ENCODE data around the gene CEP112. TPM values are rescaled to one million over a fixed set of nuclear protein-coding genes. Genes with fewer than 3 reads are reported as not detected.

Gene CEP112
- total and polyA plus RNA-seq, 2 donors, result 4.6 to 8.5 TPM

DNA sequence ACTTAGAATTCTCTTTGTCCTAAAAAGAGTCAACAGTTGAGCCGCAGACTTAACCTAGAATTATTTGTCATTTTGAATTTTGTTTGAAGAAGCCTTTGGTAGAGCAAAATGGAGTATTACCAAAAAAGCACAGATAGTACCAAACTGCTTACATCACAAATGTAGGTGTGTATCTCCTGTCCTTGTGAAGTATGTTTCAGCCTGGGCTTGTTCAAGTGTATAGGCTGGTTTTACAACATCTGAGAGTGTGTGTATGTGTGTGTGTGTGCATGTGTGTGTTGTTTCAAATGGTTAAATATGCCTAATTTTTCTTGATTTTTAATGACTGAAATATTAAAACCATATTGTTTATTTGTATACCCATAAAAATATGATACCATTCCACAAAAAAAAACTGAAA, 441.8 kb downstream of the CEP112 start:
- Histone ChIP-seq H3K9me3 (ENCODE audit: control insufficient read depth in 2 of 2, insufficient read depth in 1 of 2, low read length in 1 of 2) (no peaks in the 10 kb centered on the region), H3K27ac (ENCODE audit: low read depth in 1 of 2, low read length in 1 of 2) (peak overlapping the region; percentile 65 to 71), H3K4me3 (ENCODE audit: low read length in 2 of 2) (no peak overlapping the region), H3K36me3 (ENCODE audit: control insufficient read depth in 2 of 2, insufficient read depth in 2 of 2, low read length in 1 of 2) (no peaks in the 10 kb centered on the region), H3K4me1 (ENCODE audit: control insufficient read depth in 2 of 2, insufficient read depth in 2 of 2, low read length in 2 of 2) (peaks cover 4 to 20% of the 10 kb centered on the region in 2 donors), H3K27me3 (ENCODE audit: control insufficient read depth in 2 of 2, insufficient read depth in 1 of 2, low read length in 1 of 2) (no peaks in the 10 kb centered on the region)
- 94% methylated on average over 1 of the region's 1 CpG for WGBS
- DNase-seq (ENCODE audit: low read depth in 6 of 9, low spot score in 9 of 9), result peak in 1 of 9 donors; percentile 27

DNA sequence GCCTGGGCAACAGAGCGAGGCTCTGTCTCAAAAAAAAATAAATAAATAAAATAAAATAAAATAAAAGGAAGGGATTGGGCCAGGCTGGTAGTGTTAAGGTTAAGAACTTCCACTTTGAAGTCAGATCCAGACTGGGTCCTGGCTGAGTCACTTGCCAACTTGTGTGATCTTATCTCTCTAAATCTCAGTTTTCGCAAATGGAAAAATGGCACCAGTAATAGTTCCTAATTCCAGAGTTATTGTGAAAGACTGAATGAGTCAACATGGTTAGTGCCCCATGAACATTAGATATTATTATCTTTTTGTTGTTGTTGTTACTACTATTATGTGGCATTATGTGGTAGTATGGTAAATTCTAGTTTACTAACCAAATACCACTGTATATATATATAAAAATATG, 442.5 kb downstream of the CEP112 start:
- no peak overlapping the region for H3K4me3 ChIP-seq (ENCODE audit: low read length in 2 of 2)
- no peaks in the 10 kb centered on the region for H3K27me3 ChIP-seq (ENCODE audit: control insufficient read depth in 2 of 2, insufficient read depth in 1 of 2, low read length in 1 of 2)
- H3K9me3 ChIP-seq (ENCODE audit: control insufficient read depth in 2 of 2, insufficient read depth in 1 of 2, low read length in 1 of 2), result no peaks in the 10 kb centered on the region
- no peak overlapping the region for H3K27ac ChIP-seq (ENCODE audit: low read depth in 1 of 2, low read length in 1 of 2)
- peaks cover 4 to 20% of the 10 kb centered on the region in 2 donors for H3K4me1 ChIP-seq (ENCODE audit: control insufficient read depth in 2 of 2, insufficient read depth in 2 of 2, low read length in 2 of 2)
- 100% methylated on average over 2 of the region's 2 CpGs for WGBS
- no peak for DNase-seq (ENCODE audit: low read depth in 6 of 9, low spot score in 9 of 9)
- no peaks in the 10 kb centered on the region for H3K36me3 ChIP-seq (ENCODE audit: control insufficient read depth in 2 of 2, insufficient read depth in 2 of 2, low read length in 1 of 2)

DNA sequence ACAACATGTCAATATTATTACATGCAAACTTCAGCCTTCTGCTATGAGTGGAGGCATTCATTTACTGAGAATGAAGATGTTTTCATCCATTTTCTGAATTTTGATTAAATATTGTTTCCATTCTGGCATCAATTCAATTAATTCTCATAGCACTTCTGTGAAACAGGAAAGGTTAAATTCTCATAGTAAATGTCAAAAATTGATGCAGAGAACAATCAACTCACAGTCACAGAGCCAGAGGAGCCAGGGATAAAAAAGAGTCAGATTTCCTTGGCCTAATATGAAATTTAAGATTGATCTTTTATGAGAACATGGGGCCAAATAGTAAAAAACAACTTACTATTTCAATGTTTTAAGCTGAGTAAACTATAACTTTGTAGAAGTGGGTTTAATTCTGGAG, 446.7 kb downstream of the CEP112 start:
- Histone ChIP-seq H3K36me3 (ENCODE audit: control insufficient read depth in 2 of 2, insufficient read depth in 2 of 2, low read length in 1 of 2) (no peaks in the 10 kb centered on the region), H3K4me1 (ENCODE audit: control insufficient read depth in 2 of 2, insufficient read depth in 2 of 2, low read length in 2 of 2) (peaks cover 8 to 13% of the 10 kb centered on the region in 2 donors), H3K9me3 (ENCODE audit: control insufficient read depth in 2 of 2, insufficient read depth in 1 of 2, low read length in 1 of 2) (no peaks in the 10 kb centered on the region), H3K27ac (ENCODE audit: low read depth in 1 of 2, low read length in 1 of 2) (no peak overlapping the region), H3K27me3 (ENCODE audit: control insufficient read depth in 2 of 2, insufficient read depth in 1 of 2, low read length in 1 of 2) (no peaks in the 10 kb centered on the region), H3K4me3 (ENCODE audit: low read length in 2 of 2) (no peak overlapping the region)
- DNase-seq (ENCODE audit: low read depth in 6 of 9, low spot score in 9 of 9), result no peak

DNA sequence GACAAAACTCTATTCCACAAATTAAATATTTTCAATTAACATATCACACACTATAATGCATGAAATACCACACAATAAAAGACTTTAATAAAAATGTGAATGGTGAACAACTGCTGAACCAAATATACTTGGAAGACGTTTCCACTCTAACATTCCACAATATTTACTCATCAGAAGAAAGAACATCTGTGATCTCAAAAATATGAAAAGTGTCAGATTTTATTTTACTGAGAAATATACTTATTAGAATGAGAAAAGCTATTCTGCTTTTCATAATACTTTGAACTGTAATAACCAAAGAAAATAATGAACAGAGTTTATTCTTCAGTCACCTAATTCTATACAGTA, 448.7 kb downstream of the CEP112 start:
- Histone ChIP-seq H3K27ac (ENCODE audit: low read depth in 1 of 2, low read length in 1 of 2) (peak overlapping the region in 1 of 2 donors; percentile 73), H3K9me3 (ENCODE audit: control insufficient read depth in 2 of 2, insufficient read depth in 1 of 2, low read length in 1 of 2) (peaks cover 2 to 4% of the 10 kb centered on the region in 2 donors), H3K36me3 (ENCODE audit: control insufficient read depth in 2 of 2, insufficient read depth in 2 of 2, low read length in 1 of 2) (no peaks in the 10 kb centered on the region), H3K27me3 (ENCODE audit: control insufficient read depth in 2 of 2, insufficient read depth in 1 of 2, low read length in 1 of 2) (no peaks in the 10 kb centered on the region), H3K4me3 (ENCODE audit: low read length in 2 of 2) (no peak overlapping the region), H3K4me1 (ENCODE audit: control insufficient read depth in 2 of 2, insufficient read depth in 2 of 2, low read length in 2 of 2) (peaks cover 8 to 12% of the 10 kb centered on the region in 2 donors)
- no peak for DNase-seq (ENCODE audit: low read depth in 6 of 9, low spot score in 9 of 9)
- WGBS, result 89% methylated on average over 1 of the region's 1 CpG

DNA sequence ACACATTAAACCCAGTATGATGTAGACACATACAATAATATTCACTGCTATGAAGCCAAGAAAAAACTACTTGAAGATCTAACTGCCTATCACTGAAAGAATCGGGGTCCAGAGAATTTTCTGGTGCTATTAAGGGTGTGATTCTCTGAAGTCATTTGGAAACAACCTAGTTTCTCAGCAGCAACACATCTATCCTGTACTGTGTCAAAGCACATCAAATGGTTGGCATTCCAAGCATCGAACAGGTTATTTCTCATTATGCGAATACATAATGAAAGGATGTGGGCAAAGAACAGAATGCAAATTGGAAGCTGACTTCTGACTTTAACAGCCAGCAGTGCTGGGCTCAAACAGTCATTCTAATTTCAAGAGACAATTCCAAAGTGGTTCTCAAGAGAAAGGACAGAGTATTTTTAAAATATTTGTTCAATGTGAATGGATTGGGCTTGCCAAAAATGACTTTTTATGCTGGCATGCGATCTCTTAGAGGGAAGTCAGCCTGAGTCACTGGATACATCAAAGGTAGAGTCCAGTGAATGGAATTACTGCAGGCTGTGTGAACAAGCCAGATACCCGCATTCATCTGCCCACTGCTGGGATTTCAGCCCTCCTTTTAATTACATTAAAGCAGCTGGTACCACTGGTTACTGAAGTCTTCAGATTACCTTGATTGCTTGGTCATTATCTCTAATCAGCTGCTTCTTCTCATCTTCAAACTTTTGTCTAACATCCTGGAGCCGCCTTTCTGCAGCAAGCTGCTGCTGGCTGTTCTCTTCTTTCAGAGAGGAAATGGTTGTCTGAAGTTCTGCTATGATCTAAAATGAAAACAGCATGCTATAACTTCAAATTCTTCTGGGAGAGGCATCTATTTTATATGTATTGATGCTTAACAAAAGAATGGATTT, 449.3 kb downstream of the CEP112 start:
- peak in 5 of 9 donors; percentile 31 to 71 (median 41) for DNase-seq (ENCODE audit: low read depth in 6 of 9, low spot score in 9 of 9)
- 74% methylated on average over 6 of the region's 6 CpGs for WGBS
- Histone ChIP-seq H3K36me3 (ENCODE audit: control insufficient read depth in 2 of 2, insufficient read depth in 2 of 2, low read length in 1 of 2) (no peaks in the 10 kb centered on the region), H3K27ac (ENCODE audit: low read depth in 1 of 2, low read length in 1 of 2) (peak overlapping the region; percentile 67 to 73), H3K27me3 (ENCODE audit: control insufficient read depth in 2 of 2, insufficient read depth in 1 of 2, low read length in 1 of 2) (no peaks in the 10 kb centered on the region), H3K4me3 (ENCODE audit: low read length in 2 of 2) (no peak overlapping the region), H3K9me3 (ENCODE audit: control insufficient read depth in 2 of 2, insufficient read depth in 1 of 2, low read length in 1 of 2) (peaks cover 2 to 4% of the 10 kb centered on the region in 2 donors), H3K4me1 (ENCODE audit: control insufficient read depth in 2 of 2, insufficient read depth in 2 of 2, low read length in 2 of 2) (peaks cover 8 to 12% of the 10 kb centered on the region in 2 donors)

DNA sequence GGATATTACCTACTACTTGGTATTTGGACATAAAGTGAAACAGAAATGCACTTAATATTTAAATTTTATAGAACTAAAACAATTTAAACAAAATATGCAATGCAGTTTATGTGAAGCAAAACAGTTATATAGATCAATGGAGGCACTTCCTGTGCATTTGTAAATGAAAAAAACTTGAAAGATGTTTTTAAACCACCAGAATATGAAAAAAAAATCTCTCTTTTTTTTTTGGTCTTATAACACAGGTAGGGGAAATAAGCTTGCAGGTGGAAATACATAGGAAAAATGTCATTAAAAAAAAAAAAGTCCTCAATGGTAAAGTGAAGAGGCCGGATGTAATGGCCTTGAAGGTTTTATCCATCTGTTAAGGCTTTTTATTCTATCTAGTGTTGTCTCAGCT, 450.2 kb downstream of the CEP112 start:
- WGBS, result 17% methylated on average over 1 of the region's 1 CpG
- Histone ChIP-seq H3K27ac (ENCODE audit: low read depth in 1 of 2, low read length in 1 of 2) (peak overlapping the region; percentile 61 to 78), H3K36me3 (ENCODE audit: control insufficient read depth in 2 of 2, insufficient read depth in 2 of 2, low read length in 1 of 2) (no peaks in the 10 kb centered on the region), H3K9me3 (ENCODE audit: control insufficient read depth in 2 of 2, insufficient read depth in 1 of 2, low read length in 1 of 2) (peaks cover 2 to 4% of the 10 kb centered on the region in 2 donors), H3K4me3 (ENCODE audit: low read length in 2 of 2) (no peak overlapping the region), H3K4me1 (ENCODE audit: control insufficient read depth in 2 of 2, insufficient read depth in 2 of 2, low read length in 2 of 2) (peaks cover 11 to 12% of the 10 kb centered on the region in 2 donors), H3K27me3 (ENCODE audit: control insufficient read depth in 2 of 2, insufficient read depth in 1 of 2, low read length in 1 of 2) (no peaks in the 10 kb centered on the region)
- peak in 5 of 9 donors; percentile 13 to 71 (median 29) for DNase-seq (ENCODE audit: low read depth in 6 of 9, low spot score in 9 of 9)

DNA sequence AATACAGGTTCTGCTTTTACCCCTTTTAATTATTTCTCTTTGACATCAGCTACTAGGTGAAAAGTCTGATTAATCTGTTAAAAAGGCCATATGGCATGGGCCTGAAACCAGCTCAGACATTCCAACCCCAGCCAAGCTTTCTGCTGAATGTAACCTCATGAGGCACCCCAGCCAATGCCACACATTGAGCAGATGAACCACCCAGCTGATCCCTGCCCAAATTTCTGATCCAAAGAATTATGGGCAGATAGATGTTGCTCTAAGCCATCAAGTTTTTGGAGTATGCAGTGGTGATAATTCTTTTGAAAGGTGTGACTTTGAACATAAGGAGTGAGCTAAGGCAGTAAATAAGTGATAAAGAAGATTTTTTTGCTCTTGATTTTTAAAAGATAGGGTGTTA, 452.9 kb downstream of the CEP112 start:
- Histone ChIP-seq H3K36me3 (ENCODE audit: control insufficient read depth in 2 of 2, insufficient read depth in 2 of 2, low read length in 1 of 2) (no peaks in the 10 kb centered on the region), H3K9me3 (ENCODE audit: control insufficient read depth in 2 of 2, insufficient read depth in 1 of 2, low read length in 1 of 2) (peaks cover 2 to 4% of the 10 kb centered on the region in 2 donors), H3K27me3 (ENCODE audit: control insufficient read depth in 2 of 2, insufficient read depth in 1 of 2, low read length in 1 of 2) (no peaks in the 10 kb centered on the region), H3K4me3 (ENCODE audit: low read length in 2 of 2) (no peak overlapping the region), H3K27ac (ENCODE audit: low read depth in 1 of 2, low read length in 1 of 2) (no peak overlapping the region), H3K4me1 (ENCODE audit: control insufficient read depth in 2 of 2, insufficient read depth in 2 of 2, low read length in 2 of 2) (peaks cover 11 to 12% of the 10 kb centered on the region in 2 donors)
- no peak for DNase-seq (ENCODE audit: low read depth in 6 of 9, low spot score in 9 of 9)

DNA sequence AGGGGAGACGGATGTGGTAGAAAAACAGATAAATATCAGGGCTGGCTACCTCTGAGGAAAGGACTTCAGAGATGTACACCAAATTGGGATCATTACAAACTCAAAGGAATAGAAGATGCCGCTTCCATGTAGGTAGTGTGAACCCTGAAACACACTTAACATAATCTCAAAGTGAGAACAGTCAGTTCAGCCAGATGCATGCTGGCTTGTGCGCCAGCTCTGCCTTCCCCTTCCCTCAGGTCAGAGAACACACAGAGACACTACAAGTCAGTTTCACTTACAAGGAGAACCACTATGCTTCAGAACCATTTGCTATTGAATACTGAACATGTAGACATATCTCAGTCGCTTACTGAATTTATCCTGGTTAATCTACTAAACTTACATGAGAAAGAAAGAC, 454.5 kb downstream of the CEP112 start:
- no peaks in the 10 kb centered on the region for H3K36me3 ChIP-seq (ENCODE audit: control insufficient read depth in 2 of 2, insufficient read depth in 2 of 2, low read length in 1 of 2)
- peaks cover 11 to 12% of the 10 kb centered on the region in 2 donors for H3K4me1 ChIP-seq (ENCODE audit: control insufficient read depth in 2 of 2, insufficient read depth in 2 of 2, low read length in 2 of 2)
- no peak overlapping the region for H3K27ac ChIP-seq (ENCODE audit: low read depth in 1 of 2, low read length in 1 of 2)
- no peak overlapping the region for H3K4me3 ChIP-seq (ENCODE audit: low read length in 2 of 2)
- WGBS, result 95% methylated on average over 4 of the region's 4 CpGs
- no peaks in the 10 kb centered on the region for H3K27me3 ChIP-seq (ENCODE audit: control insufficient read depth in 2 of 2, insufficient read depth in 1 of 2, low read length in 1 of 2)
- DNase-seq (ENCODE audit: low read depth in 6 of 9, low spot score in 9 of 9), result no peak
- H3K9me3 ChIP-seq (ENCODE audit: control insufficient read depth in 2 of 2, insufficient read depth in 1 of 2, low read length in 1 of 2), result peaks cover 2 to 4% of the 10 kb centered on the region in 2 donors

DNA sequence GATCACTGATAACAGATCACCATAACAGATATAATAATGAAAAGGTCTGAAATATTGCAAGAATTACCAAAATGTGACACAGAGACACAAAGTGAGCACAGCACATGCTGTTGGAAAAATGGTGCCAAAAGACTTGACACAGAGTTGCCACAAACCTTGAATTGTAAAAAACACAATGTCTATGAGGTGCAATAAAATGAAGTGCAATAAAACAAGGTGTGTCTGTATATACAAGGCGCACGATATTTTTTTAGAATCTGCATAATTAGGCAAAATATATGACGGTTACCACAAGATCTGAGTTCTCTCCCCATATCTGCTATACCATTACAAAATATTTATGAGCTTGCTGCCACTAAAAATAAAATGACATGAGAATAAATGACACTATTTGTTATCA, 458.6 kb downstream of the CEP112 start:
- H3K27ac ChIP-seq (ENCODE audit: low read depth in 1 of 2, low read length in 1 of 2), result no peak overlapping the region
- H3K4me3 ChIP-seq (ENCODE audit: low read length in 2 of 2), result no peak overlapping the region
- no peaks in the 10 kb centered on the region for H3K9me3 ChIP-seq (ENCODE audit: control insufficient read depth in 2 of 2, insufficient read depth in 1 of 2, low read length in 1 of 2)
- H3K27me3 ChIP-seq (ENCODE audit: control insufficient read depth in 2 of 2, insufficient read depth in 1 of 2, low read length in 1 of 2), result no peaks in the 10 kb centered on the region
- H3K4me1 ChIP-seq (ENCODE audit: control insufficient read depth in 2 of 2, insufficient read depth in 2 of 2, low read length in 2 of 2), result peaks cover 10 to 12% of the 10 kb centered on the region in 2 donors
- no peaks in the 10 kb centered on the region for H3K36me3 ChIP-seq (ENCODE audit: control insufficient read depth in 2 of 2, insufficient read depth in 2 of 2, low read length in 1 of 2)
- DNase-seq (ENCODE audit: low read depth in 6 of 9, low spot score in 9 of 9), result no peak
- 98% methylated on average over 3 of the region's 3 CpGs for WGBS

Data from thymus (tissue), 11 donors.